Measurements from ENCODE around the gene MCOLN2.

MCOLN2 gene

DNA sequence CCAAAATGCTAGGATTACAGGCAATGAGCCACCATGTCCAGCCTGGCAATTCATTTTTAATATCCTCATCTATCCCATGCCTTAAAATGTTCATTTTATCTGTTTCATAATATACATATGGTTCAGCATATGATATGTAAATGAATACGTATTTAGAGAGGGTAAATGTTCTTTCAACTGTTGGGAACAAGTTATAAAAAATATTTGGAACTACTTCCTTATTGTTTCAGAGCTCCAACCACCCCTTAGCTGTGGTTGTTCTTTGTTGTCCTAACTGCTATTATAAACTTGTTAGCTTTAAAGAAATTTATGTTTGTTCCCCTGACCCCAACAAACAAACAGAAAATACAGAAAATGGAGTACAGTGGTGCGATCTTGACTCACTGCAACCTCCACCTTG lies 14.5 kb downstream of the MCOLN2 start:
- DNase-seq, result no peak

DNA sequence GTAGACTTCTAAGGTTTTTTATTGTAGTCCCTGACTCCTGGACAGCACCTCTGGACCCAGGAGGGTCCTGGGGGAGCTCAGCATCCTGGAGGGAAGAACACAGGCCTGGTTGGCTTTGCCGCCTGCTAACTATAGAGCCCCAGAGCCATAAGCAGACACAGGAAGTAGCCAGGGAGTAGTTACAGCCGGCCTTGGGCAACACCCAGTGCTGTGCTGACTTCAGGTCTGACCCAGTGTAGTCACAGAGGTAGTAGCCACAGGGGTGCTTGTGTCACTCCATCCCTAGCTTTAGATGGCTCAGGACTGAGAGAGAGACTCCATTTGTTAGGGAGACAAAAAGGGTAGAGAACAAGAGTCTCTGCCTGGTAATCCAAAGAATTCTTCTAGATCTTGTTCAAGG lies 21.9 kb downstream of the MCOLN2 start:
- peak; percentile 16 for DNase-seq

DNA sequence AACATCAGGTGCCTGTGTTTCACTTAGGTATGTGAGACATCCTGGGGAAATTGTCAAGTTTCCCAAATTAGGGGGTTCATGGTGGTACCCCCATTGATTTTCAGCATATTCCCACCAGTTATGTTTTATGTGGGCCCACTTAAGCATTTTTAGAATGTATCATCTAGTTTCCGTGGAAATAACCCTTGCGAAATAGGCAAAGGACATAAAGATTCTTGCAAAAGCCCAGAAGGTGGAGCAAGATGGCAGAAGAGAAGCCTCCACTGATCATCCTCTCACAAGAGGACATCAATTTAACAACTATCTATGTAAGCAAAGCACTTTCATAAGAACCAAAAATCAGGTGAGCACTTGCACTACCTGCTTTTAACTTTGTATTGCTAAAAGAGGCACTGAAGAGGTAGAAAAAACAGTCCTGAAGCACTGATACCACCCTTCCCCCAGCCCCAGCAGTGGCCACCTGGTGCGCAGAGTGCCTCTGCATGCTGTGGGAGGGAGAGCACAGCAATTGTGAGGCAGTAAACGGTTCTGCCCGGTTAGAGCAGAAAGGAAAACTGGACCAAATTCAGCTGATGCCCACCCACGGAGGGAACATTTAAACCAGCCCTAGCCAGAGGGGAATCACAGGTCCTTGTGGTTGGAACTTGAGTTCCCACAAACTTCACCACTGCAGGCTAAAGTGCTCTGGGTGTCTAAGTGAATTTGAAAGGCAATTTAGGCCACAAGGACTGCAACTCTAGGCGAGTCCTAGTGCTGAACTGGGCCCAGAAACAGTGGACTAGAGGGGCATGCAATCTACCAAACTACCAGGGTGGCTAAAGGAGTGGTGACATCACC lies 23.2 kb downstream of the MCOLN2 start:
- peak; percentile 22 for DNase-seq

DNA sequence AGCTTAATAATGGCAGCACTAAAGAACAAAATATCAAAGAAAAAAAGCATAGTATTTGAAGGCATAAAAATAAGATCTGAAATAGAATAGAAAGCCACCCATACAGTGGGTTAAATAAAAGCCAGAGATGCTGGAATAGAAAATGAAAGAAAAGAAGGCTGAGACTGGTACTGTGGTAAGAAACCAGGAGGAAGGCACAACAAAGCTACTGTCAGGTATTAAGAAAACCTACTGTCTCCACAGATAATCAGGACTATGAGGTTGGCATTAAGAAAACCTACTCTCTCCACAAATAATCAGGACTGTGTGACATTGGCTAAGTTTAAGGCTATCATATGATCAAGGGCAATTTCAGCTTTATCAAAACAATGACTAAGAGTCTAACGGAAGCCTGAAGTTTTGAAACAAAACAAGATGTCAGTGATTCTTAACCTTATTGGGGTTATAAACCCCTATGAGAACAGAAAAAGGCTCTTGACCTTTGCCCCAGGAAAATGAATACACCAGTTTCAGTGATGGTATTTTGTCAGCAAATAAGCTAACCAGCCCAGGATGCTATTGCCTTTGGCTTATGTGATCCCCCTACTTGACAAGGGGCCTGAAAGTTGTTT lies 24.4 kb downstream of the MCOLN2 start:
- DNase-seq, result peak; percentile 12

DNA sequence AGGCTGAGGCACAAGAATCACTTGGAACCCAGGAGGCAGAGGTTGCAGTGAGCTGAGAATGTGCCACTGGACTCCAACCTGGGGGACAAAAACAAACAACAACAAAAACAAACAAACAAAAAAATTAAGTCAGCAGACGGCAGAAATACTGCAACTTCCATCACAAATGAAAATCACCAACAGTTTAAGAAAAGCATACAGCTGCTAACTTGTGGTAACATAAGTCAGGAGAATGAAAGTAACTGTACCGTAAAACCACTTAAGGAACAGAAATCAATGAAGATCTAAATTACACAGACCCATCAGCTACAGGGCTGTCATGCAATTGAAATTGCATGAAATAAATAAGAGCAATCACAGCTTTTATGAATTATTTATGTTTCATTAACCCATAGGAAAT lies 25.0 kb downstream of the MCOLN2 start:
- no peak for DNase-seq

- DNase-seq, result peak; percentile 14
These were observed 27.2 kb downstream of the MCOLN2 start for GRCh38 chr1:84969489-84970250.

DNA sequence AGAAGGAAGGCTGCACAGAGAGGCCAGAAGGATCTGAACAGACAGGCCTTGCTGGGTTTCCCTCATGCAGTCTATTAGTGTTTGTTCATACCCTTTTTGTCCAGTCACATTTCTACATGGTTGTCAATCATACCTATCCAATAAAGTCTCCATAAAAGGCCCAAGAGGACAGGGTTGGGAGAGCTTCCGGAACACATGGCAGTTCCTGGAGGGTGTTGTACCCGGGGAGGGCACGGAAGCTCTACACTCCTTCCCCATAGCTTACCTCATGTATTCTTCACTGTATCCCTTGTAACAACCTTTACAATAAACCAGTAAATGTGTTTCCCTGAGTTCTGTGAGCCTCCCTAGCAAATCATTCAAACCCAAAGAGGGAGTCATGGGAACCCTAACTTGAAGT lies 28.0 kb downstream of the MCOLN2 start:
- DNase-seq, result no peak

DNA sequence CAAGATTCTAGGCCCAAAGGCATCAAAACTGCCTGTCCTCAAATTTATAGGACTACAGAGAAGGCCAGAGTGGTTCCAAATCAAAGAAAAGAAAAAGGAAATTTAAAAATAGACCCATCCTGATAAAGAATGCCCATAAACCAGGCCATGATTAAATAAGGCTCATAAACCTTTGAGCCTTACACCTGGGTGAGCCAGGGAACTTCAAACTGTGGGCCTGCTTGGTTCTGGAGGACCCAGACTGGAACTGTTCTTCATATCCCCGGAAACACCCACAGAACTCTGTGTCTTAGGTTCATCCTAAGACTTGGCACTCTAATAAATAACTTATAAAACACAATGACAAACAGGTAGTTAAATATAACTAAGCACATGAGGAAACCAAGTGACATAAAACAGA lies 28.8 kb downstream of the MCOLN2 start:
- no peak for DNase-seq

DNA sequence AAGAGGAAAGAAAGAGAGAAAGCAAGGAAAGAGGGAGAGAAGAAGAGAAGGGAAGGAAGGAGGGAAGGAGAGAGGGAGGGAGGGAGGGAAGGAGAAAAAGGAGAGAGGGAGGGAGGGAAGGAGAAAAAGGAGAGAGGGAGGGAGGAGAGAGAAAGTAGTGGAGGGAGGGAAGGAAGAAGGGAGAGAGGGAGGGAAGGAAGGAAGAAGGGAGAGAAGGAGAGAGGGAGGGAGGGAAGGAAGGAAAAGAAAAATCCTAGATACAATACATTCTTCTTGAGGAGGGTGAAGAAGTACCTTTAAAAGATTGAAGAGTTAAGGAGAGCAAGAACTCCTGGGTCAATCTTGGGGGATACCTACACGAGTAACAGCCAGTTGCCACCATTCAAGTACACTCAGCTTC lies 29.2 kb downstream of the MCOLN2 start:
- no peak for DNase-seq

DNA sequence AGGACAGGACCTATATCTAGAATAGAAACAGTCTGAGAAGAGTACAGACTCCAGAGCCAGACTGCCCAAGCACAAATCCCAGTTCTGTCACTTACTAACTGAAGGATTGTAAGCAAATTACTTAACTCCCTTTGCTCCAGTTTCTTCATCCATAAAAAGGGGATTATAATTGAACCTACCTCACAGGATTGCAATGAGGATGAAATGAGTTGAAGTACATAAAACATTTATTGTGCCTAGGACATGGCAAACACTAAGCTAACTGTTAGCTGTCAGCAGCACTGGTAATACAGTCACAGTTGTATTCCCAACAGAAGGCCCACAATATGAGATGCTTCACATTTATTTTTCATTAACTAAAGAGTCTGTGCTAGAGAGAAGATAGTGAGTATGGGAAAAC lies 33.9 kb downstream of the MCOLN2 start:
- DNase-seq, result no peak

DNA sequence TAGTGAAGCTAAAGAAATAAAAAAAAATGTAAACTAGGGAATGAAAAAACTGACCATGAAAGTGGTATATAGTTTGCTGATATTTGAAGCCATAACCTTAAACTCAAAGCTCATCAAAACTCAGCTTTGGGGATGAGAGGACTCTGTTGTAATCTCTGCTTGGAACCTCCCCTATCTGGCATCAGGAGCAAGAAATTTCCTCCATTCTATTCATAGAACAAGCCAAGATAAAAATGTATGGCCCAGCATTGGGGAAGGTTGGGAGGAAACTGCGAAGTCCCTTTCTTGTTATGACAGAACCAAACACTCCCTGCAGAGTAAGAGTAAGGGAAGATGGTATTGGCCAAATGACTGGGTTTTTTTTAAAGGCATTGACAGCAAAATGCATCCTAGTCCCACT lies 35.6 kb downstream of the MCOLN2 start:
- DNase-seq, result no peak

DNA sequence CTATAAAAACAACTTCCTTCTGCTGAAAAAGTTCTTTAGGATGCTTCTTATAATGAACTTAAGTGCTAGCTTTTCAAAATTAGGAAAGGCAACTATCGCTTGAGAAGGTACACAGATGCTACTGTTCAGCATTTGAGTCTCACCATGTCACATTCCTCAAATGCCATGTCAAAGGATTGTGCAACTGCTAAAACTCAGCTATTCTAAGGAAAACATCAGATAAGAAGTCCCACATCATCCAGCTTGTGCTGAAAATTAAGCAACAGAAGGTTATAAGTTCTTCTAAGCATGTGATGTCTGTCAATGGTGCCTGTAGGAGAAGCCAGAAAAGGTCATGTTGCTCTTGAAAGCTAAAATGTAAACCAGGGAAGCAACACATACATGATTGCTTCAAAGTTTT lies 36.5 kb downstream of the MCOLN2 start:
- no peak for DNase-seq

DNA sequence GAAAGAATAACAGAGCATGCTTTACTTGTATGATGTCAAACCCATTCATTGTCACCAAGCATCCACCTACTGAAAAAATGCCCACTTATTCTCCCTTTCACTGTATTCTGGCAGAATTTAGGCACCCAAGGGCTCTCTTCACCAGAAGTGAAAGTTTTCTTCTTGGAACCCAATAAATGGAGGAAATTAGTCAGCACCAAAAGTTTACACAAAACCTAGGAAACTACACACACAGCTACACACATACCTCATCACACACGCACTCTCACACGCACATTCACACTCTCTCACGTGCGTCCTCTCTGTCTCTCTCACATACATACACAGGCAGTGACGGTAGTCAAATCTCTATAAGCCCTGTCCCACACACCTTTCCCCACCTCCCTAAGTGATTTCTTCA lies 37.6 kb downstream of the MCOLN2 start:
- DNase-seq, result peak; percentile 25

DNA sequence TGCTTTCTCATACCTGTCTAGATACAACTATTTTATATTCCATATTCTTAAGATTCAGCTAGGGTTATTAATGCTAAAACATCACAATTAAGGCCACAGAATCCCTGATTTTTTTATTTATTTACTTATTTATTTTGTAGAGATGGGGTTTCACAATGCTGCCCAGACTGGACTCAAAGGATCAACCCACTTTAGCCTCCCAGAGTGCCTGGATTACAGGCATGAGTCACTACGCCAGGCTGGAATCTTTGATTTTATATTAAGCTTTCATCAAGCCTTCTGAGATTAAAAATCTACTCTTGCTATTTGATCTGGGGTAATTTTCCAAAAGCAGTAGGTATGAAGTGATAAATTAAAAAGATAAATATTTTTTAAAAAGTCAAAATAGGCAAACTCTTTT lies 38.9 kb downstream of the MCOLN2 start:
- DNase-seq, result no peak

DNA sequence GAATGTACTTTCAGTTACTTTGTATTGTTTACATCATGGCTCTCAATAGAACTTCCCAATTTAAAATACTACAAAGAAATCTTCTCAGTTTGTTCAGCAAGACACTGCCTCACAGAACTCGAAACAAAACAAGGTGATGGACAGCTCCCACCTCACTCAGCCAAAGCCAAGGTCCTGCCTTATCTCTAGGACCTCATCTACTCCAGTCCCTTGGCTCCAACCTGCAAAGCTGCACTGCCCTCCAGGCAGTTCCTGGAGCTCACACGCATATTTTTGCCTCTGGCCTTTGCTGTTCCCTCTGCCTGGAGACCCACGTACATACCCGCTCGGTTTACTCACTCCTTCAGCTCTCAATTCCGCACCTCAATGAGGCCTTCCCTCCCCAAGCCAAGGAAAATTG lies 40.3 kb downstream of the MCOLN2 start:
- DNase-seq, result no peak

DNA sequence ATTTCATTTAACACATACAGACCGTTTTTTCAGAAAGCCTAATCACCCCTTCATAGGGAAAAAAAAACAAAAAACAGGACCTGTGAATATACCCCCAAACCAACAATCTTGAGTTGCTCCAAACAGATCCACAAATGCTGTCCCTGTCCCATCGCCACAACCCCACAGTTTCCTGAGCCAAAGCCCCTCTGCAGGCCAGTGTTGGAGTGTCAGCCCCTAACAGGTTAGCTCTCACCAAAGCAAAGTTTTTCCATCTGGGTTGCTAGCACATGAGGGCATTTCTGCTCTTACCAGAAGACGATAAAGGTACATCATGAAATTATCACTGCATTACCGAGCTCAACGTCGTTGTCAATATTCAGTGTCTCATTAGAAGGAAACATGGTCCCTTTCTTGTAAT lies 40.8 kb downstream of the MCOLN2 start:
- no peak for DNase-seq

- no peak for DNase-seq
These were observed 47.2 kb downstream of the MCOLN2 start for GRCh38 chr1:84949664-84950063.

DNA sequence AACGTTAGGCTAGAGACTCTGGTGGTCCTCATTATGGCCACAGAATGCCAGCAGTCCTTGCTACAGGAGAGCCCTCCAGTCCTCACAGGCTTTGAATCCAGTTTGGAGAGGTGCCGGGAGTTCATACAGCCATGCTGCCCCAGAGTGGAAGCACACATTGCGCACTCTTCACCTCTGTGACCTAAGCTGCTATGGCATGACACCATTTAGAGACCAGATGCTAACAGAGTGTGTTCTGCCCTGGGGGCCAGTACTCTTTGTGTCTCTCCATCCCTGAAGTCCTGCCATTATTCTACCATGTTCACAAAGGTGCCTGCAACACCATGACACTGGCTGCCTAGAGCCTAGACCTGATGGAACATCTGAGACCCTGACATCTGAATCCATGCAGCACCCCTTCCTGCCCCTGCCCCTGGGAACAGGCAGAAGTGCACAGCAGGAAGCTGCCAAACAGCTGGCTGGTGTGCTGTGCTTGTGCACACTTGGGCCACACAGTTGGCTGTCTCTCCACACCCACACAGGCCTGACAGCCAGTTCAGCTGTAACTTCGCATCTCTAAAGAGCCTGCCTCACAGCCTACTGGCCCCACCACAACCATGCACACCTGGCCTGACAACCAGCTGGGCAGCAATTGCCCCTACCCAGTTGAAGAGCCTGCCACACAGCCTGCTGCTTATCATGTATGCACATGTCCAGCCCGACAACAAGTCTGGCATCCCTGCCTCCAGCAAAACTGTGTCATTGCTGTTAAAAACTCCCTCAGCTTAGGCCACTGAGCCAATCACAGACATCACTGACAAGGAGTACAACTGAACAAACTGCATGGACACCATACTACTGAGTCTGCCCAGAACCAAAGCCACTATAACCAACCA lies 49.1 kb downstream of the MCOLN2 start:
- DNase-seq, result no peak

DNA sequence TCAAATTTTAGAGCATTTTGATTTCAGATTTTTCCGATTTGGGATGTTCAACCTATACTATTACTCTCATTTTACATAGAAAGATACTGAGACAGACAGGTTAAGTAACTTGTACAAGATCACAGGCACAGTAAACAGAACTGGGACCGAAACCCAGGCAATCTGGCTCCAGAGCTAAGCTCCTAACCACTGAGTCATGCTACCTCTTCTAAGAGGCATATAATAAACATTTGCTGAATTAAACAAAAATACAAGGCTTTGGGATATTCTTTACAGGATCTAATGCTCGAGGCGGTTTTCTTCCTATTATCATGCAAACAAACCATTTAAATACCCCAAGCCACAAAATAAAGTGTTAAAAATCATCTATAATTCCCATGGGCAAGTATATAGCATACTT lies 50.3 kb downstream of the MCOLN2 start:
- DNase-seq, result no peak

DNA sequence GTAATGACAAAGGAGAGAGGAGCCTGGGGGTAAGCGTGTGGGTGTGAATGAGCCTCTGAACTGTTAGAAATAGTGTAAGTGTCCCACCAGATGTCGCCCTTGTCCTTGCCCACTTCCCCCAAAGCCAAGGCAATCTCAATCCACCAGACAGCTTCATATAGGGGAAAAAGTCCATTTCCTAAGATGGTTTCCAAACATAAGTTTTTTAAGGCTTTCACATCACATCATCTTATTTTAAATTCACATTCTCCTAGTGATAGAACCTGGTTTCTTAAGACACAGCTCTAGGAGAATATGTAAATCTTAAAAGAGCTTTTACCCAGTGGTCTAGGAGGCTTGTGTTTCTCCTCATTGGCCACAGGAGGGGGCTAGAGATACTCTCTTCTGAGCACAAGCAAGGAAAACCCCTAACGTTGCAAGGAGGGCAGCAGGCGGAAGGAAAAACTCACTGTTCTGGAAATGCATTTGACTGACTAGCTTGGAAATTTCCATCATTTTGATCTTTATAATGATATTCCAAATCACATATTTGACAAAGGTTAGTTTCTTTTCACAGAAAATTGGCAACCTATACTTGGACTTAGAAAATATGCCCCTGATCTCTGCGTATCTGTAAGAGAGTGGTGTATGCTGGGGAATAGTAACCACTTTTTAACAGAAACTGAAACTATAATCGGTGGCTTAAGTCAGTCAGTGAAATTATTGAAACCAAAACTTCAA lies 52.0 kb downstream of the MCOLN2 start:
- peak; percentile 92 for DNase-seq

- DNase-seq, result no peak
These were observed 55.1 kb downstream of the MCOLN2 start for GRCh38 chr1:84941843-84942242.

- no peak for DNase-seq
These were observed 56.4 kb downstream of the MCOLN2 start for GRCh38 chr1:84940481-84940880.

Measured in CD4-positive, alpha-beta T cell treated with Interleukin-10 for 1 hour (primary cell).